GM21423 (cell line): ENCODE measurements around the gene CDK14.

Experiments used
- ATAC-seq: cut with Tn5 transposase; IDR thresholded peaks from one replicate; pipeline ENCODE4 v1.9.1; 2021; ENCODE audit warnings: mild to moderate bottlenecking, moderate library complexity; ENCODE audit not compliant: unreplicated experiment

The CDK14 gene

DNA sequence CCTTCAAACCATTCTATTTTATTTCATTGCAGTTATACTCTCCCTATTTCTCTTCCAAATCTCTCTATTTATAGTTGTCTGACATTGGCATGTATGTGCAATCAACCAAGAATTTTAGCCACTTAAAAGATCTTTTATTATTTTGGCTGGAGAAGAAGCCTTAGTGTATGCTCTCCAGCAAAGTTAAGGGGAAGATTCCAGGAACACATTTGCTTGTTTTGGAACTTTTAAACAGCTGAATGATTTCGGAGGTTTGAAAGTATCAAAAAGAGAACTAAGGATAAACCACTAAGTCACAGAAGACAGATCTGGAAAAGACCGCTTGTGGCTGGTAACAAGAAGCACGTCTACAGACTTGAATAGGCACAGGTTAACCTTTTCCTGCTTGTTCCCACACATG, 485.9 kb downstream of the CDK14 start:
- no peak for ATAC-seq

DNA sequence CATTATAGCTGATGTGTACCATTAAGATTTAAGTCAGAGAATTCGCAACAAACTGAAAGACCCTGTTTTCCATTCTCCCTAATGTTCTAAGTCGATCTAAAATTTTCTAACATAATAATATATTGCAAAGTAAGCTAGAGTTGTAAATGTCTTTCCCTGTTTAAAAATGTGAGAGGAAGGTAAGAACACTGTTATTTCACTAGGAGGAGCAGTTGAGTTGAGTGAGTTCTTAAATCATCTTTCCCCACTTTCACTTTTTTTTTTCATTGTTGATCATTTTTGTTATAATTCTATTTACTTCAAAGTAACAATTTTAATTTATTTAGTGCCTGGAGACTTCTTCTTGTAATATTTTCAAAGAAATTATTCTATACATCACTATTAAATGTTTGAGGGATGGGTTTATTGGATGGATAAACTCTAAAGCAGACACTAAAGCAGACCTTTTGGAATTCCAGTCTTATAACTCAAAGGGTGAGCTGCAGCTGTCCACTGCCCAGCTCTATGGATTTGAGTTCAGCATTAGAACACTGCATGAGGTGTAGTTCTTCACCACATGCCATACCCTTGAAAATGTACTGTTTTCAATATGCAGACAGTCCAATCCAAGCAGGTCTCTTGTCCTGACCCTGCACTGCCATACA, 486.9 kb downstream of the CDK14 start:
- no peak for ATAC-seq

DNA sequence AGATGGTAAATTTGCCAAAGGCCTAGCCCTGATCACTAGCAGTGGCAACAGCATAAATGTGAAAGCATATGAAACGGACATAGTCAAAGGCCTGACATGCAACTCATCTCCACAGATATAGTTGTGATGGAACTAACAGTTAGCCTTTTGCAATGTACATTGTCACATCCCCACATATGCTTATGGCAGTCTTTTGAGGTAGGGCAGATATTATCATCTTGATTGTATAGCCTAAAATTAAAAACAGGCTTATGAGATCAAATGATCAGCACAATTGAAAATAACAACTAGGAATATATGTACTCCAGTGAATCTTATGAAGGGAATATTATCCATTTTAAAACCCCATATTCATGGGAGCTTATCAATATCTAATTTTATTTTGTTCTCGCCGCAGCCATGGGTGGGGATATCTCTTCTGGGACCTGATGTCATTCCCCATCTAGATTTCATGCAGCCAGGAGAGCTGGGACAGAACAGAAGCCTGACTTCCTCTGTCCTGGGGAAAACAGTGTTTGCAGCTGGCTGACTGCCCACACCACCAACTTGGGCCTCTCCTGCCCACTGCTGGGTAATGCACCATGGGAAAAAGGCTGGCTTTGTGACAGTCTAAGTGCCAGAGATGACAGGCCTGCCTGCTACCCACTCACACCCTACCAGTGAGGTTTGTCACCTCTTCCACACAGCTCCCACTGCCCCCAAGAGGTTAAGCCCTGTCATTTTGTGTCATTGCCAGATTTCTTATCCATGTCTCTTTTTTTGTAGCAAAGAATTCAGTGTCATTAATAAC, 487.9 kb downstream of the CDK14 start:
- ATAC-seq: no peak

DNA sequence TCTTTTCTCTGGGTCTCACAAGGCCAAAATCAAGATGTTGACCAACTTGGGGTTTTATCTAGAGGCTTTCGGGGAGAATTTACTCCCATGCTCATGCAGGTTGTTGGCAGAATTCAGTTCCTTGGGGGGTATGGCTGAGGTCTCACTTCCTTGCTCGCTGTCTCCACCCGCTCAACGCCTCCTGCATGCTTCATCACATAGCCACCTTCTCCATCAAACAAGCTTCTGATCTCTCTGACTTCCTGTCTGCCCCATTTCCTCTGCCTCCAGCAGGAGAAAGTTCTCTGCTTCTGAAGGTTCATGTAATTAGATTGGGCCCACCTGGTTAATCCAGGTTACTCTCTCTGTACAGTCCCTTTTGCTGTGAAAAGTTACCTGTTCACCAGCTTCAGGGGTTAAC, 489.1 kb downstream of the CDK14 start:
- ATAC-seq: no peak

DNA sequence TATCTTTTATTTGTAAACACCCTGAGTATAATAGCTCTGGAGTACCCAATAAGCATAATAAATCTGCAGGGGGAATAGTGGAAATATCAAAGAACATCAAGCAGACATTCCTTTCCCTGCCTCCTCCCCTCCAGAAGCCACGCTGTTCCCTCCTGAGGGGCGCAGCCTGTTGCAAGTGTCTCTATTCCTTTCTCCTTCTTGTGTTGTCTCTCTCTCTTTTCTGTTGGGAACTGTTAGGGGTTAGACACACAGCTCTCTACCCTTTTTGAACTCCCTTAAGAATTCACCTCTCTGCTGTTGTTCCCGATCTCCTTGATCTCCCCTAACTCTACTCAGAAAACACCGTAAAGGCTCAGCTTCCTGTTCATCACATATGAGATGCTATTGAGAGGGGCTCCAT, 490.1 kb downstream of the CDK14 start:
- ATAC-seq: no peak

DNA sequence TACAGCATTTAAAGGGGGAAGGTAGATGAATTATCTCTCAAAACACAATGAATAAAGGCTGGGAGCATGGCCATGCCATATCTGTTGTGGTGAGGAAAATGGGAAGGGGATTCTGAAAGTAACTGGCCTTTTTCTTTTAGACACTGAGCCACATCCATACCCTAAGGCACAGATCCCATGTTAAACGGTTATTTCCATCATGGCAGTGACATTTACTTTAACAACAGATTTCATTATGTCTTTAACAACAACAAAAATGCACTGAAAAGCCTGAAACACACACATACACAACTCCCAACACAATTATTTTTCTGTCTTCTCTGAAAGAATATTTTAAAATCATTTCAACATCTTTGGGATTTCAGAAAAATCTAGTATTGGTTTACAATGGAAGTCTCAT, 492.0 kb downstream of the CDK14 start:
- ATAC-seq: no peak

DNA sequence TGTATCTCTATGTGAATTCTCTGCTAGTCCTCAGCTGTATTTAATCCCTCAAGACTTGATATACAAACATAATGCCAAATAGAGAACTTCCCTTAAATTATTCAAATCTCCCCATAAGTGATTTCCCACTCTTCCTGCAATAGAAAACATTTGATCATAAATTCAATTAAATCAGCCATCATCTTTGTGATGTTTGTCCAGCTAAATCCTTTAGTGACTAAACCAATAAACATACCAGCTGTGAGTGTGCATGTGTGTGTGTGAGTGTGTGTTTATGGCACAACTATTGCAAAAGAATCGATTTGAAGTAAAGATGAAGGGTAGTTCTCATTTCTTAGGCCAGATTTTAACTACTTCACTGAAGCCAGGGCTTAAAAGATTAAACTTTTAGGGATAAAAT, 492.6 kb downstream of the CDK14 start:
- no peak for ATAC-seq

DNA sequence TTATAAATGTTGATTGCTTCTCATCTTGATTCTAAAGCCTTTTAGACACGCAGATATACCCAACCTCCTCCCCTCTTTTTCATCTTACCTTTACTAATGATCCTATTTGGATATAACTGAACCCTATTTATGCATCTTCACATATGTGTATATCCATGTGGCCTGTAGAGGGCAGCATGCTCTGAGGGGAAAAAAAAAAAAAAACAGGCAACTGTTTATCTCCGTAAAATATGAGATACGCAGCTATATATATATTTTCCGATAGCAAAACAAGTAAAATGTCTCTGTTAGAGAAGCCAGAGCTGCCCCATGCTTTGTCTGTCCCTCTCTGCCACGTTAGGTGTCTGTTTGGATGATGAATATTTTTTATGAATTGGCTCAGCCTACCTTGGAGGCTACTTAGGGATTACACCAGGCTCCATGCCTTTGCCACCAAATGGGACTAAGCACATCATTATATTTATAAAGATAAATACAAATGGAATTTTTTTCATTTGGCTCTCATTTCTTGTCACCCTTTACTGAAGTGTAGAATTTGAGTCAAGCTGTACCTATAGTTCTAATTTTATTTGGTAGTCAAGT, 493.4 kb downstream of the CDK14 start:
- ATAC-seq: peak; percentile 69

DNA sequence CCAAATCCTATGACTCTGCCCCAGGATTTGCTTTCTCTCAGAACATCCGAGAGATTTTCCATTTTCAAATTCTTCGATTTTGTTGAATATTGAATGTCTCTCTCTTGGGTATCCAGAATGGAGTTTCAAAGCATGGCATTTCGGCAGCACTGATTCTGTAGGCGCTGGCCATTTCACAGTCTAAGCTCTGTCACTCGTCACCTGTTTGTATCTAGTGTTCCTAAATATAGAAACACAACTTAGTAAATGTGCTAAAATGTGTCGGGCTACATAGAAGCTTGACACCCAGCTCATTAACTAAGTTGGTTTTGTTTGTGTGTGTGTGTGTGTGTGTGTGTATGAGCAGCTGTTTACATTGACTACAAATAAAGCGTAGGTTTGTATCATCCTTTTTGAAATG, 494.6 kb downstream of the CDK14 start:
- no peak for ATAC-seq

DNA sequence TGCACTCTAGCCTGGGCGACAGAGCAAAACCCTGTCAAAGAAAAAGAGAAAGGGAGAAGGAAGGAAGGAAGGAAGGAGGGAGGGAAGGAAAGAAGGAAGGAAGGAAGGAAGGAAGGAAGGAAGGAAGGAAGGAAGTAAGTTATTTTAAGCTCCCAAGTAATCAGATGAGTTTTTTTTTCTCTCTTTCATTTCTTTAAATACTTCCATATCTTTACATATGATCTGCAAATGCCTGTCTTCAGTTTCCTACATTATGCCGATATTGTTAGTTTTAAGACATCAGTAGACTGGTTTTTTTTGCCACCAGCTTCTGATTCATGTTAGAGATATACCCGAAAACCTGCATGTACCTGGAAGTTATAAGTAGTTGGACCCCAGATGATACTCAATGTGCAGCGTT, 495.5 kb downstream of the CDK14 start:
- no peak for ATAC-seq

DNA sequence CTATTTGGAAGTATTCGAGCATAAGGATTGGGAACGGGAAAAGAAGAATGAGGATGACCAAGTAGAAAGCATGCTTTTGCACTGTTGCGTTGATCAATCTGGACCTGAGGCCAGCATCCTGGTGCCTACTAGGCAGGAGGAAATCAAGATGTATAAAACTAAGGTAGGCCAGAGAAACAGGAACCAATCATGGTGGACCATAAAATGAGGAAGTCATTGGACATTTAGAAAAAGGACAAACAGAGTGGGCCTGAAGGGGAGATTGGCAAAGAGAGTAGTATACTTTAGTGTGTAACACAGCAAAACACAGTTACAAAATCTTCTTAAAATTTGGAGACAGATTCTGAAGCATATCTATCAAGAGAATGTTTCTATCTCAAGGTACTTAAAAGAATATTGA, 497.1 kb downstream of the CDK14 start:
- ATAC-seq: no peak

DNA sequence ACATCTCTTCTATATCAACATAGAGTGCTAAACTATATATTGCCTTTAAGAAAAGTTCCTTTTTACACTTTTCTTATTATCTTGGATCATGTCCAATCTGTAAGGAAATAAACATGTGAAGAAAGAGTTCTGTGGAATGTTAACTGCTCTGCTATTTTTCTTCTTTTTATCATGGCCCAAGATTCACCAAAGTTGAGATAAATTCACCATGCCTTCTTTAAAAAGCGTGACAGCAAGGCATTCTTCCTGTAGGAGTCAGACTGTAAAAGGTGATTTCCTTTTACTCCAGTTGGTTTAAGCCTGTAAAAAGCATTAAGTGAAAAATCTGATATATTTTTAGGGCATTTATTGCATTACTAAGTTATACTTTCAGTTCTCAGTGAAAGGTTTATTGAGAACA, 502.4 kb downstream of the CDK14 start:
- no peak for ATAC-seq

DNA sequence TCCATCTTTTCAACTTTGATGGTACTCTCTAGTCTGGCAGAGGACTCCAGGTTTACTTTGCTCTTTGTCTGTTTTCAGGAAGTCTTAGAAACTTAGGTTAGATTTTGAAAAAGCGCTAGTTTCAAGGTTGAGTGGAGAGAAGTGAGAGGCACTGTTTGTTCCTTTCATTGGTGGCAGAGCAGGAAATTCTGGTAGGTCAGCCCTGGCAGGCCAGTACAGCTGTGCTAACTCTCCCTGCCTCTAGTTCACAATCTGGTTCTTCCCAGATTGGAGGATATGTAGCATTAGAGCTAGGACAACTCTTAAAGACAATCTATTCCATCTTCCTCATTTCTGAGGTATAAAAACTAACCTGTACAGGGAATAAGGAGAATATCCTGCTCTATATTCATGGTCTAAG, 507.2 kb downstream of the CDK14 start:
- no peak for ATAC-seq

DNA sequence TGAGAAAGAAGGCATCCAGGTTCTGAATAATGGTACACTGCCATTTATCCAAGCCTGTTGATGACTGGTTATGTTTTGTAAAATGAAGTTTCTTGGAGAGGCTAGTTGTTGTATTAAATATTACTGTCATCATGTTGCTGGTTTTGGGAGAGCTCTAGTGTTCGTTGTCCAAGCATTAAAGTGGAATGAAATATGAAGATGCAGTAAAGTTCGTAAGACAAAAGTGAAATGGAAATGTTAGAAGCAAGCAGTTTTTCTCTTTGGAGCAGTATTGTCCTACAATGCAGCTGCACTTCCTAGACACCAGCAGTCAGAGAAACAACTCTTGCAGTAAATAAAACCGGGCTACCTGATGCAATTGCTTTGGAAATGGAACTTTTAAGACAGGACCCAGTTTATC, 511.3 kb downstream of the CDK14 start:
- ATAC-seq: no peak

DNA sequence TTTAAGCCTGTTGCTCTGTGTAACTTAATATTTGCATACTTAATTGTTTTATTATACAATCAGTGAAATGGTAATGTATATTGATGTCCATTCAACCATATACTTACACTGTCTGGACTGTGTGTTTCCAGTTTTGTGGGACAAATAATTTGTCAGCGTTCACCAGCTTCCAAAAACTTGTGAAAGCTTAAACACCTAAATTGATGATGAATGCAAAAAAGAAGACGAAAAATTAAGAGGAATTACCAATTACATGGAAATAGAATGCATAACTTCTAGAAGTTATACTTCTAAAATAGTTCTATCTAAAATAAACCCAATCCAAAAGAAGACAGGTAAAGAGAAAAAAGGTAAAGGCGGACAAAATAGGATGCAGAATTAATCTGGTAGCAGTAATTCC, 513.1 kb downstream of the CDK14 start:
- no peak for ATAC-seq

DNA sequence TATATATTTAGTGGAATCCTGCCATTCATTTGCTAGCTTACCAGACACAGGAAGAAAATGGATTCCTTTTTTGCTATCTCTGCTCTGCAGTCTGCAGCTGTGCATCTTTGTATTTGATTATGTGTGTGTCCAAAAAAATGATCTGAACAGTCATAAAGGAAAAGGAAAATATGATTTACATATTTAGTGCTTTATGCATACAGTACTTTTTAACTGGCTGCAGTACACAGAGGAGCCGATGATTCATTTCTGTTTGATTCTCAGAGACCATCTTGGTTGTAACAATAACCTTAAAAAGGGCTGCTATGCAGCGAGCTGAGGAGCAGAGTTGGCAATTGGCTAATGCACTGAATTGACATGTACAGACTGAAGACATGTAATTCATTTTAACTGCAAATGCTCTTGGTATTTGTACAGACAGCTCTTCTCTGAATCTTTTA, 516.8 kb downstream of the CDK14 start:
- no peak for ATAC-seq

DNA sequence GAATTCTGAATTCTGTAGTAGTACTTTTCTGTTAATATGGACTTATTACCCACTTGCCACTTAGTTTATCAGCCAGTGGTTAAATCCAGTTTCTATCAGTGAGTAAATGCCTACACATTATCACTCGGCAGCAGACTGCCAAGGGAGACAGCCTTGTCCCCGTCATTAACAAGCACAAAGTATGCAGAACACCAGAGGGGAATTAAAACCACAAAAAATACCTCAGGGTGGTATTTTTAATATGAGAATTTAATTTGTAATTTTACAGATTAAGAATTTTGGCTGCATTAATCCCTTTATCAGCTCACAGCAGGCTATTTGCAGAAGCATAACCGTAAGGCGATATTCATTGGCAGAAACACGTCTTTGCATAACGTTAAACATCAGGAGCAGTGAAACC, 518.1 kb downstream of the CDK14 start:
- ATAC-seq: no peak

DNA sequence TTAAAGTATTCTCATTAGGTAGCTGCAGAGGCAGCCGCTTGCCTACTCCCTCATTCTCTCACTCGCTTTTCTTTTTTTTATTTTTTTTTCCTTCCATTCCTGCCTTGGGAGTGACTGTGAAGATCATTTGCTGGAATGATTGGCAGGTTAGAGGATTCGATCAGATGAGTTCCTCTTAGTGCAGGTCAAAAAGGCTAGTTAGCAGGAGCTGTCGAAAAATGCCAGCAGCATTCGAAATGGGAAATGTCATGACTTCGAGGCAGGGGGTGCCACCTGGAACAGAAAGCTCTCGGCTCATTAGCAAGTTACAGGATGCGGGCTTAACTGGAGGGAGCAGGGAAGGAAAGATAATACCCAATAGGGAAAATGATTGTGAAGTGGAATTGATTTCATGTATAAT, 530.6 kb downstream of the CDK14 start:
- ATAC-seq: no peak

DNA sequence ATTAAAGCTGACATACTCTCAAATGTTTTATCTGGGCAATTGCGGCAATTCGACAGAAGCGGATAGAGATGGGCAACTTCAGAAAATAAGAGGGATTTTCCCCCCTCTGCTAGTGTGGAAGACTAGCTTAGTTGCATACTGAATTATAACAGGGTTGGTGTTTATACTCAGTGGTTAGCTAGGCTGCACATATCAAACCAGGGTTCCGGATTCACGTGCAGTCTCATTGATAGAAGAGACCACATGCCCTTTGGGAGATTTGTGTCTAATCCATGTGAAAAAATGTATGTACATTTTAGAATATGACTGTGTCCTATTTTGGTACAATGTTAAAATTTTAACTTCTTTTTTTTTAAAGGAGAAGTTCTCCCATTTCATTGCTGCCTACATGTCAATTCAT, 531.2 kb downstream of the CDK14 start:
- no peak for ATAC-seq

DNA sequence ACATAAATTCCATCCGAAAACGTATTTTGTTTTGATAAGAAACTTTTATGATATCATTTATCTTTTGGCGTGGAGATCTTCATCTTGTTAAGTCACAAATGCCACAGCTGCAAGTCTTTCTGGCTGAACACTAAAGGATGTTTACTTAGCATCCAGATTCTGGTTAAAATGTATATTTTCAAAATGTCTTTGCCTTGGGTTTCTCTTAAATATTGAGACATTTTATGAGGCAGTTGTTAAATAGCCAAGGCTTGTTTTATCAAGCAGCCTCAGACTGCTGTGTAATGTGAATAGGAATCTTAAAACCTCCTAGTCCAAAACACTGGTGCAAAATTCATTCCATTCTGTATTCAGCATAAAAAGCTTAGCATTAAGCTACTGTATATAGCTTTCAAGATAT, 531.8 kb downstream of the CDK14 start:
- no peak for ATAC-seq

DNA sequence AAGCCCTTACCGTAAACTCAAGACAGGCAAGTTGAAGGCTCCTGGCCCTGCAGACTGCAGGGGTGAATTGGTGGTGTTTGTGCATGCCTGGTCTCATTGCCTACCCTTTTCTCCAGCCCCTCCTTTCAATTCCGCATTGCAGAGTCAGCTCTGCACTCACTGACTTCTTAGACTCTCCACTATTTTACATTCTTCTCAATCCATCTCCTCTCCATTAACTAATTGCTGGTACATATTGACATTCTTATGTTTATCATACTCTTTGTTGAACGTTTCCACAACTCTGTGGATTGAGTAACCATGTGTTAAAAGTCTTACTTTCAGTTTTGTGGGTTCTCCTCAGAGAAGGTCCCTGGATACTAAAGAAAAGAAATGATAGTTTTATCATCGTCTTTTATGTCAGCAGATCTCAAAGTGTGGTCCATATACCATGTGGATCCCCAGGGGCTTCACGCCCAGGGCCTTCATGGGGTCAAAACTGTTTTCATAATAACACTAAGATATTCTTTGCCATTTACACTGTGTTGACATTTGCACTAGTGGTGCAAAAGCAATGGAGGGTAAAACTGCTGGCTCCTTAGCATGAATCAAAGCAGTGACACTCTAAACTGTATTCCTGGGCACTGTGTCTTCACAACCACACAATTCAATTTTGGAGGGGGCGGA, 532.7 kb downstream of the CDK14 start:
- ATAC-seq: no peak

DNA sequence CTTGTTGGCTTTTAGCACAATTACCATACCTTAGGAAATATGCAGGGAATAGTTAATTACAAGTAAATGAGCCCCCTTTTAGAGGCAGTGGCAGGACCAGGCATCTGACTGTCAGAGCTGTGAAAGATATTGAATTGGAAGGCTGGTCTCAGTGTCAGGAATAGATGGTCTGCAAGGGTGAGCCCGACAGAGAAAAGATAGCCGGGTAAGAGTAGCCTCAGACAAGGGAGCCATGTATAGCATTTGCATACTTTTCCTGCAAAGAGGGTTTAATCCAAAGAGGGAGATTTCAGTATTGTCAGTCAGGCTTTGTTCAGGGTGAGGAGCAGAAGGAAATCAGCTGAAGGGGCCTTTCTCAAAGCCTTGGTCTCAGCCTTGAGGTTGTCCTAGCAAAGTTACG, 539.2 kb downstream of the CDK14 start:
- no peak for ATAC-seq
